GM13977 (cell line): ENCODE data around the gene MET.

Experiments
- DNase-seq: peaks from one replicate; pipeline ENCODE4 v3.0.0; 2012; ENCODE audit warnings: low spot score
- CTCF ChIP-seq: IDR thresholded peaks from 2 replicates; pipeline ENCODE4 v1.5.1; 2012; ENCODE audit warnings: mild to moderate bottlenecking, control low read depth; ENCODE audit not compliant: insufficient read depth; ENCODE audit errors: extremely low read depth, missing control alignments
- in situ Hi-C: fragments of 300-500 bp; cut with MboI; formaldehyde crosslinking; loops from one replicate; pipeline ENCODE4 v1.12.0; 2022; ENCODE audit warnings: low sequenced_read_pairs, low pct_unique_long_range_greater_than_20kb, mixed read lengths, inconsistent platforms; ENCODE audit not compliant: unreplicated experiment

MET gene

GRCh38 chr7:116734710-116735109 is 62.7 kb downstream of the MET start:
- no peak for DNase-seq
- TF ChIP-seq CTCF: no peak
- in situ Hi-C loops: no loop called here

GRCh38 chr7:116736927-116737715 is 65.1 kb downstream of the MET start:
- in situ Hi-C loops: no loop called here
- no peak for DNase-seq
- no peak for TF ChIP-seq CTCF

GRCh38 chr7:116738378-116738777 is 66.4 kb downstream of the MET start:
- no peak for TF ChIP-seq CTCF
- in situ Hi-C loops: no loop called here
- no peak for DNase-seq

- in situ Hi-C loops: no loop called here
- DNase-seq: no peak
- TF ChIP-seq CTCF: no peak
Measured at GRCh38 chr7:116739307-116739706, 67.3 kb downstream of the MET start.

GRCh38 chr7:116740231-116740630 is 68.2 kb downstream of the MET start:
- in situ Hi-C loops: no loop called here
- TF ChIP-seq CTCF: no peak
- no peak for DNase-seq

- TF ChIP-seq CTCF: no peak
- no peak for DNase-seq
- in situ Hi-C loops: no loop called here
Measured at GRCh38 chr7:116740755-116741462, 68.9 kb downstream of the MET start.
